ENCODE data around the gene ELOVL6. TPM values are rescaled to one million over a fixed set of nuclear protein-coding genes. Genes with fewer than 3 reads are reported as not detected.

ELOVL6 gene
- total and polyA plus RNA-seq, 12 donors = 0.84 to 7.7 (median 2.8) TPM

GRCh38 chr4:110124711-110125110 lies 73.7 kb downstream of the ELOVL6 start:
- intact Hi-C loops (cut with DNase I) = no loop called here
- no peak for TF ChIP-seq CTCF (IDR thresholded peaks at IDR 0.05)
- DNase-seq = no peak
- Histone ChIP-seq H3K27me3 (no peaks in the 10 kb centered on the region), H3K4me3 (no peak overlapping the region), H3K4me1 (peaks cover 0 to 2% (median 0%) of the 10 kb centered on the region in 9 donors), H3K27ac (no peak overlapping the region), H3K9me3 (no peaks in the 10 kb centered on the region), H3K36me3 (no peaks in the 10 kb centered on the region)
- ATAC-seq = no peak

DNA sequence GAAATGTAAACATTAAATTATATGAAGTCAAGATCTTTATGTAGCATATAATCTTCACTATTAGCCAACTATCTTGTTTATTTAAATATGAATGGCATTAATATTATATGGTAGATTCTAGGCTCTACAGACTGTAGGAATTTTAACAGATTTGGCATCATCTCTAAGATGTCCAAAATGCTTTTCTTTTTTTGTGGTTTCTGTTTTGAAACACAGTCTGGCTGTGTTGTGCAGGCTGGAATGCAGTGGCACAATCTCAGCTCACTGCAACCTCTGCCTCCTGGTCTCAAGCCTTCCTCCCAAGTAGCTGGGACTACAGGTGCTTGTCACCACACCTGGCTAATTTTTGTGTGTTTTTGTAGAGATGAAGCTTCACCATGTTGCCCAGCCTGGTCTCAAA lies 76.2 kb downstream of the ELOVL6 start:
- Histone ChIP-seq H3K9me3 (no peaks in the 10 kb centered on the region), H3K4me1 (peaks cover 0 to 8% (median 0%) of the 10 kb centered on the region in 9 donors), H3K36me3 (no peaks in the 10 kb centered on the region), H3K27me3 (no peaks in the 10 kb centered on the region), H3K27ac (no peak overlapping the region), H3K4me3 (no peak overlapping the region)
- DNase-seq = no peak
- TF ChIP-seq CTCF (IDR thresholded peaks at IDR 0.05) = no peak
- intact Hi-C loops (cut with DNase I) = no loop called here
- no peak for ATAC-seq

- DNase-seq (no peak), ATAC-seq (no peak)
- no peaks in the 10 kb centered on the region for H3K9me3 ChIP-seq
- no peaks in the 10 kb centered on the region for H3K27me3 ChIP-seq
- intact Hi-C loops (cut with DNase I) = no loop called here
- TF ChIP-seq CTCF (IDR thresholded peaks at IDR 0.05) = no peak
- peaks cover 0 to 8% (median 0%) of the 10 kb centered on the region in 9 donors for H3K4me1 ChIP-seq
- H3K36me3 ChIP-seq = peaks cover 0 to 3% (median 0%) of the 10 kb centered on the region in 9 donors
- WGBS, 2 donors = 95 to 96% methylated on average over 6 of the region's 6 CpGs
- no peak overlapping the region for H3K4me3 ChIP-seq
- no peak overlapping the region for H3K27ac ChIP-seq
Measured at GRCh38 chr4:110120506-110120905, 77.9 kb downstream of the ELOVL6 start.

DNA sequence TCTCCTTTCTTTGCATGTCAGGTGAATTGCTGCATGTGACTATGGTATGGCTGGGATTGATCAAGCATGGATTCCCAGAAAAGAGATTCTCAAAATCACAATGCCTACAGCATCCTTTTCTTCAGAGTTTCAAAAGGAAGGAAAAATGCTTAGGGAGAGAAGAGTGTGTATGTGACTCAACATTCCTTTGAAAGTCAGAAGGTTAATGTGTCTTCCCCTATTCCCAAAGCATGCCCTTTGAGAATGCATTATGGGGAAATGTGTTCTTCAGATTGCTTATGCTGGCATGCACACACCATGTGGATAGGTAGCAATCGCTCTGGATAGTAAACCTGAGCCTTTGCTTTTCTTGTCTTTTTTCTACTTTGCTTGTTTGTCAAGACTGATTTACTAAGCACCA lies 78.5 kb downstream of the ELOVL6 start:
- H3K4me1 ChIP-seq = peaks cover 0 to 8% (median 0%) of the 10 kb centered on the region in 9 donors
- ATAC-seq = no peak
- no peaks in the 10 kb centered on the region for H3K27me3 ChIP-seq
- H3K4me3 ChIP-seq = no peak overlapping the region
- intact Hi-C loops (cut with DNase I) = no loop called here
- H3K27ac ChIP-seq = no peak overlapping the region
- no peaks in the 10 kb centered on the region for H3K9me3 ChIP-seq
- peaks cover 0 to 3% (median 0%) of the 10 kb centered on the region in 9 donors for H3K36me3 ChIP-seq
- WGBS, 2 donors = 92 to 93% methylated on average over 1 of the region's 1 CpG
- no peak for TF ChIP-seq CTCF (IDR thresholded peaks at IDR 0.05)
- no peak for DNase-seq
